NCI-H446 treated with DMSO at 0.1 percent for 48 hours (cell line): ENCODE data around the gene RNF111.

ENCODE experiments used
- DNase-seq: peaks from one replicate; lab custom pipeline; 2025; lab: John Stamatoyannopoulos, UW

The RNF111 gene

GRCh38 chr15:58987491-58988005, at the start of gene RNF111:
TSS of gene RNF111 (plus strand) at chr15:58987663. CDS start at chr15:59030823, 43,160 bp downstream.
- peak; percentile 90 for DNase-seq

- no peak for DNase-seq
Observed at GRCh38 chr15:58947179-58947578, 40.3 kb upstream of the RNF111 start.

DNA sequence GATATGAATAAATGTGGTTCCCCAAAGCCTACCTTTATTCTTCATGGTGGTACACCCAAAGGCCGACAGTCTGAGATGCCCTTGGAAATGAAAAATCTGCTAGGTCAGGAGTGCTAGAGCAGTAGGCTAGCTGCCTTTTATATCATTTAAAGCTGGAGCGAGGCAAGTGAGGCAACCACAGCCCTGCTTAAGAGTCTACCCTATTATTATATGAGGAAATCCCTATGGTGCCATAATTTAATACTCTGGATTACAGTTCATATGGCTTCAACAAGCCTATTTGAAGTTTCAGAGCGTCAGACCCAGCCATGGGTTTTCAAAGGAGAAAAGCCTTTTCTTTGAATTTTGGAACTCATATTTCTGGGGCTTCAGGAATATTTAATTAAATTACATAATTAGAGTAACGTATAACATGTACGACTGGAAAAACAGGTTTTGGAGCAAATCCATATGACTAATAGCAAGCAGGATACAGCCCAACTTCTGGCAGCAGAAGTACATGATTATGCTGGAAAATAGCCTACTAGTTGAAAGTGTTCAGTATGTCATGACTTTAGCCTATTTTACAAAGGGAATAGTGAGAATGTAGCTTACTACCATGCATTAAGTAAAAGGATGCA, 36.0 kb upstream of the RNF111 start:
- DNase-seq: peak; percentile 48

DNA sequence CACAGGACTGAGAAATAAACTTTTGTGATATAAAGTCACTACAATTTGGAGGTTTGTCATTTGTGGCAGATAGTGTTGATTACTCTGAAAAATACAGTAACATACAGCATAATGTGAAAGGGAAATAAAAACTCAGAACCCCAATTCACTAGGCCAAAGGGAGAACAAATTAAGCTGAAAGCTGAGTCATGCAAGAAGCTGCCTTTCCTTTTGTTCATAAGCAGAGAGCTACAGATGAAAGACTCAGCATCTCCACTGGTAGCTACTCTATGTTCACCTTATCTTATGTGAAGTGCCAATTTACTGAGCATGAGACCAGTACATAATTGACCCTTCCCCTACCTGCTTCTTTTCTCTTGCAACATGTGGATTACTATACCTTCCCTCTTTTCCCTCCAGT, 34.7 kb upstream of the RNF111 start:
- no peak for DNase-seq

- peak; percentile 37 for DNase-seq
Observed at GRCh38 chr15:58957101-58957973, 30.1 kb upstream of the RNF111 start.

DNA sequence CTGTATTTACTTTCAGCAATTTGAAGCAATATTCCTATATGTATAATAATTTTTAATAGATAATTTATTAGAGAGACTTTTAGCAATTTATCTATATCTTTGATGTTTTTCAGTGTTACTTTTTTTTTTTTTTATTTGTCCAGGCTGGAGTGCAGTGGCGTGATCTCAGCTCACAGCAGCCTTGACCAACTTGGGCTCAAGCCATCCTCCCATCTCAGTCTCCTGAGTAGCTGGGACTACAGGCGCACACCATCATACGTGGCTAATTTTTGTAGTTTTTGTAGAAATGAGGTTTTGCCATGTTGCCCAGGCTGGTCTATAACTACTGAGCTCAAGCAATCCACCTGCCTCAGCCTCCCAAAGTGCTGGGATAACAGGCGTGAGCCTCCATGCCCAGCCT, 28.7 kb upstream of the RNF111 start:
- DNase-seq: no peak

DNA sequence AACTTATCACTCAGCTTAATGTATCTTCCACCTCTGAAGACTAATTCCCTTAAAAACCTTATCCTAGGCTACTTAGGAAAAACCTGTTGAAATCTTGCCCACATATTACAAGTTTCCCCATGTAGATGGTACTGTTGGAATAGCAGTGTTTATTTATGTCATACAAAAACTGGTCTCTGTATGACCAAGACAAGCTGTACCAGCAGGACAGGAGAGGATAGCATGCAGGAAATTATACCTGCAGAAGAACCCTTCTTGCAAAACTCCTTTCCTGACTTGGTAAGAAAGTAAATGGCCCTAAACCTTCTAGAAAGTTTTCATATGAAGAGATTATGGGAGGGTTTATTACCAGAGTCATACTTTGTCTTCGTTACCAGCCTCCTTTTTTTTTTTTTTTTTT, 25.3 kb upstream of the RNF111 start:
- no peak for DNase-seq

DNA sequence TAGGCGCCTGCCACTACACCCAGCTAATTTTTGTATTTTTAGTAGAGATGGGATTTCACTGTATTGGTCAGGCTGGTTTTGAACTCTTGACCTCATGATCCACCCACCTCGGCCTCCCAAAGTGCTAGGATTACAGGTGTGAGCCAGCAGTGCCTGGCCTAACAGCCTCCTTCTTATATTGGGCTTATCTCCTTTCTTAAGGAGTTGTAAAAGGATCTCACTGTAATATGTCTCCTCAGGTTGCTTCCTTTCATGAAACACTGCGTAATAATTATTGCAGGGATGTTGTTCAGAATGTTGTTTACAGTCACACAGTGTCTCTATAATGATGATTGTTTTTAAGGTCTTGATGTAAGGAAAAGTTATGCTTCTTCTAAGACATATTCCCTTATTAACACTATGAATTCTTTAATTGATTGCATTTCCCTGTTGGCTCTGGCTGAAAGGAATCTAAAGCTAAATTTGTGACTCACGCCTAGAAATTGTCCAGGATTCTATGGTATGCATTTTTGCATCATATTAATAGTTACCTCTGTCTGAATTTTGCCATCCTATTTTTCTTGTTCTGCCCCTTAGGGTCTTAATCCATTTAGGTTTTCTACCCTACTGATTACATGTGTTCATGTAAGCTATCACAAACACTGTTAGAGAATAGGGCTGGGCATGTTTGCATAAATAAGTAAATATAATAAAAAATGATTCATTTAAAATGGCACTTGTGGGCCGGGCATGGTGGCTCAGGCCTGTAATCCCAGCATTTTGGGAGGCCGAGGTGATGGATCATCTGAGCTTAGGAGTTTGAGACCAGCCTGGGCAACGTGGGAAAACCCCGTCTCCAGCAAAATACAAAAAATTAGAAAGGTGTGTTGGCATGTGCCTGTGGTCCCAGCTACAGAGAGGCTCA, 24.5 kb upstream of the RNF111 start:
- no peak for DNase-seq

DNA sequence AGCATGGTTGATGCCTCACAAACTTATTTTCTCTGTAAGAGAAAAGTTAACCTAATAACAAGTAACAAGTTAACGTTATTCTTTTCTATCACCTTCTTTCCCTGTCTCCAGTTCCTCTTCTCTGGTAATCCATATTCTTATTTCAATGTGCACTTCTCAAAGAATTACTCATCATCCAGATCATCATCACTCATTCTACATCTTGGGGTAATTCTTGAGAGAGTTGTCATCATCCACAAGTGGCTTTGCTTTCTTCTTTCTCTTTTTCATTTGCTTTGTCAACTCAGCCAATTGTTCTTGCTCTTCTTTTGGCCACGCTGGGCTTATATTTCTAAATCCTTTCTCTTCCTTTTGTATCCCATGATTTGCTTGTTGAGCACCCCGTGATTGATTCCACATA, 20.8 kb upstream of the RNF111 start:
- no peak for DNase-seq

GRCh38 chr15:58967479-58967878, 20.0 kb upstream of the RNF111 start:
- no peak for DNase-seq

DNA sequence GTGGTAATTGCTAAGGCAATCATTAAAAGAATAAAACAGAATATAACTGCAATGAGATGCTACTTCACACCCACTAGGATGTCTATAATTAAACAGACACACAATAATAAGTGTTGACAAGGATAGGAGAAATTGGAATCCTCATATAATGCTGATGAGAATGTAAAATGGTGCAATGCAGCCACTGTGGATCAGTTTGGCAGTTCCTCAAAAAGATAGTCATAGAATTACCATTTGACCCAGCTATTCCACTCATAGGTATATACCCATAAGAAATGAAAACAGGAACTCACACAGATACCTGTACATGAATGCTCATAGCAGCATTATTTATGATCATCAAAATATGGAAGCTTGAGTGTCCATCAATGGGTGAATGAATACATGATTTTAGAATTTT, 9.6 kb upstream of the RNF111 start:
- no peak for DNase-seq

- DNase-seq: peak; percentile 13
Observed at GRCh38 chr15:58980351-58980939, 7.0 kb upstream of the RNF111 start.

DNA sequence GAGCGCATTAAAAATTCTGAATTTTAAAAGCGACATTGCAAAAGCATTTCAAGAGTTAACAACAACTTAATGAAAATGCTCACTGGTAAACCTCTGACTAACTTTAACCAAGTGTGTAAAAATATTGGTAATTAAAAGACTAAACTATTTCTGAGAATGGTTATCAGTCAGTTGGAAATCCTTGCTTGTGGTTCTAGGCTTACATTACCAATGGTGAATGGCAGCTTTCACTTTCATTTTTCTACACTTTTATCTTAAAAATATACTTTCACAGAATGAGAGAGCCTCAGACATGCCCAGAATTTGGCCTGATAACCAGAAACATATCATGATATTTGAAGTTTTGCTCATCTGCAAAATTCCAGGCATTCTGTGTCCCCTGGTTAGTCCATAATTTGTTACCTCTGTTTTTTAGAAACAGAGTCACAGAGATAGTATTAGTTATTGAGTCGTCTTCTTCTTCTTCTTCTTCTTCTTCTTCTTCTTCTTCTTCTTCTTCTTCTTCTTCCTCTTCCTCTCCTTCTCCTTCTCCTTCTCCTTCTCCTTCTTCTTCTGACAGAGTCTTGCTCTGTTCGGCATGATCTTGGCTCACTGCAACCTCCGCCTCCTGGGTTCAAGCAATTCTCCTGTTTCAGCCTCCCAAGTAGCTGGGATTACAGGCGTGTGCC, 5.5 kb upstream of the RNF111 start:
- no peak for DNase-seq

- DNase-seq: no peak
Observed at GRCh38 chr15:58983261-58983660, 4.2 kb upstream of the RNF111 start.

DNA sequence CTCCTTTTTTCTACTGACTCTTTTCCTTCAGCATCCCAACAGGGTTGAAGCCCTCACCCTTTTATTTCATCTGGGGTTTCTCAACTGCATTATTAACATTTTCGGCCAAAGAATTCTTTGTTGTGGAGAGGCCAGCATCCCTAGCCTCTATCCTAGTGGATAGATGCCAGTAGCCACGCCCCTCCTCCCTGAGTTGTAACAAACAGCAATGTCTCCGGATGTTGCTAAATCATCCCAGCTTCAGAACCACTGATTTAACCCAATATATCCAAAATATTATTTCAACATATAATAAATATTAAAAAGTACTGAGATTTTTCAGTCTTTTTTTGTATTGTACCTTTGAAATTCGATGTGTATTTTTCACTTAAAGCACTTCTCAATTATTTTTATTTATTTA, 2.0 kb upstream of the RNF111 start:
- no peak for DNase-seq

GRCh38 chr15:58987036-58987435, 427 bp upstream of the RNF111 start:
- DNase-seq: no peak

DNA sequence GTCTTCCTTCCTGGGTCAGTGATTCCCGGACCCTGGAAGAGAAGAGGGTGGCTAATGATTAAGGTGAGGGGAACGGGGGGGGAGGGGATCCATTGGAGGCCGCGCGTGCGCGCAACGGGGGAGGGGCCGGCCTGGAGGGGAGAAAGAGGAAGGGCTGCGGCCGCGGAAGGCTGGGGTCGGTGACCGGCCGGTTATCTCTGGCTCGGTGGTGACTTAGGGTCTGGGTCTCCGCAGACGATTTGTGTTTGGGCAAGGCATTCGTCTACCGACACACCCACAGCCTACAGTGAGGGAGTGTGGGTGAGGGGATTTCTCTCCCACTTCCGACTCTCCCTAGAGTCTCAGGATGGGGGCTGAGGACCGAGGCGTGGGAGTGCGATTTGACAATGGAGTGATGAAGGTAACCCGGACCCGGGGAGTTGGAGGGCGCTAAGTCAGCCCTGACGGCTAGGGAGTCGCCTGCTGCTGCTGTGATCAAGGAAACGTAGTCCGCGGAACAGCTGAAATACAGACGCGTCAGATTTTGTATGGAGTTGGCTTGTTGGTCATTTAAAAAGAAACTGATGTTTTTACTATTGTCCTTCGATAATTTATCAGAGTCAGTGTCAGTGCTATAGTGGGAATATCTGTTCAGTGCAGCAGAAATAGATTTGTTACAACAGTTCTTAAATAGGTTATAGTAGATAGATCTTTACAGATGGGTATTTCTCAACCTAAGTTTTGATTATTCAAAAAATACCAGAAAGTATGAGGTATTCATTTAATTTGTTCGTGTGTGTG, 733 bp downstream of the RNF111 start:
- DNase-seq: no peak

DNA sequence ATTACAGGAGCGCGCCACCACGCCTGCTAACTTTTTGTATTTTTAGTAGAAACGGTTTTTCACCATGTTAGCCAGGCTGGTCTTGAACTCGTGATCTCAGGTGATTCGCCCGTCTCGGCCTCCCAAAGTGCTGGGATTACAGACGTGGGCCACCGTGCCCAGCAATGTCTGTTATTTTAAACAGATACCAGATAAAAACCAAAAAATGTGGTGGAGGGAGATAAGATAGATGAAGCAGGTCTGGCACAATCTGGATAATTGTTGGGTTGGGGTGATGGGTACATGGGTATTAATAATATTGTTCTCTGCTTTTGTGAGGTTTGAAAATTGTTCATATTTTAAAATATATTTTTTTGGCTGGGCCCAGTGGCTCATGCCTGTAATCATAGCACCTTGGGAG, 4.7 kb downstream of the RNF111 start:
- no peak for DNase-seq

DNA sequence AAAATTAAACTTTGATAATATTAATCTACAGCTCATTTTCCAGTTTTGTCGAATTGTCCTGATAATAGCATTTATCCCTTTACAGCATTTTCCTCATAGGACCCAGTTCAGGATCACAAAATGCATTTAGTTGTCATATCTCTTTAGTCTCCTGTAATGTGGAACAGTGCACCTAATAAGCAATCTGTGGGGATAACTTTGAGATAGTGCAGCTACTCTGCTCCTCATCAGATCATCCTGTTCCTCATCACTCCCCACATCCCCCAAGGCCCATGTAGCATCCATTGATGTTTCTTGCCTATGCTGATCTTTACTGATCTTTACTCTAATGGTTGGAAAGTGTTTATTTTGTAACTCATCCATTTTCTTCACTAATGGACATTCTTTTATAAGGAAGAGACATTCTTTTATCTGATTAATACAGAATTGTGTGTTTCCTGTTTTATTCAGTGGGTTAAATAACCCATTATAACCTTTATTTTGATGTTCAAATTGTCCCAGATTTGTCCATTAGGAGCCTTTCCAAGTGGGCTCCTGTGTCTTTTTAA, 7.5 kb downstream of the RNF111 start:
- DNase-seq: no peak

DNA sequence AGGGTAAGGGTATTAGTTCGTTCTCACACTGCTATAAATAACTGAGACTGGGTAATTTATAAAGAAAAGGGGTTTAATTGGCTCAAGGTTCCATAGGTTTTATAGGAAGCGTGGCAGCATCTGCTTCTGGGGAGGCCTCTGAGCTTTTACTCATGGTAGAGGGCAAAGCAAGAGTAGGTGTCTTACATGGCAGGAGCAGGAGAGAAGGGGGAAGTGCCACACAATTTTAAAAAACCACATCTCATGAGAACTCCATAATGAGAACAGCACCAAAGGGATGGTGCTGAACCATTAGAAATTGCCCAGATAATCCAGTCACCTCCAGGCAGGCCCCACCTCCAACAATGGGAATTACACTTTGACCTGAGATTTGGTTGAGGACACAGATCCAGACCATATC, 12.2 kb downstream of the RNF111 start:
- DNase-seq: no peak
